HEK293 (cell line): ENCODE results near the gene ARMC12.

Experiments used
- CTCF ChIA-PET: fragments of 350-600 bp; formaldehyde crosslinking; extraction: SDS; loops from one replicate; lab custom pipeline; 2021; ENCODE audit warnings: antibody characterized with exemption; lab: Yijun Ruan, JAX
- POLR2A ChIA-PET: fragments of 300-600 bp; formaldehyde crosslinking; extraction: SDS; loops from one replicate; lab custom pipeline; 2020; ENCODE audit warnings: antibody characterized with exemption, inconsistent platforms; lab: Yijun Ruan, JAX
- H3K27ac ChIP-seq: fragments of 200-500 bp; sonication (Bioruptor generic); 2 replicates; pipeline ENCODE4 v1.5.1; 2014; ENCODE audit warnings: low read depth, low read length, control low read depth, inconsistent platforms; ENCODE audit errors: extremely low read depth
- H3K36me3 ChIP-seq, 2 experiments: fragments of 200-500 bp in 1 of 2; sonication (Bioruptor generic) in 1 of 2; 1 replicate in 1 of 2; 2 replicates in 1 of 2; pipeline ENCODE4 v1.5.1; 2014 to 2017; ENCODE audit warnings: inconsistent platforms in 2 of 2, low read length in 2 of 2; ENCODE audit not compliant: control insufficient read depth in 2 of 2, insufficient read depth in 1 of 2
- H3K4me1 ChIP-seq: fragments of 200-500 bp; sonication (Bioruptor generic); 2 replicates; pipeline ENCODE4 v1.5.1; 2014; ENCODE audit warnings: mild to moderate bottlenecking, low read length, inconsistent platforms; ENCODE audit not compliant: control insufficient read depth, insufficient read depth
- H3K4me3 ChIP-seq: 2 replicates; pipeline ENCODE4 v1.5.1; 2011; ENCODE audit warnings: low read depth, mild to moderate bottlenecking, control low read depth, low read length, moderate library complexity
- H3K9me3 ChIP-seq: fragments of 200-500 bp; sonication (Bioruptor generic); 2 replicates; pipeline ENCODE4 v1.5.1; 2014; ENCODE audit warnings: low read depth, low read length, inconsistent platforms; ENCODE audit not compliant: control insufficient read depth, insufficient read depth
- HIC1 ChIP-seq: fragments of 450-650 bp; formaldehyde crosslinking; IDR thresholded peaks from 2 replicates; pipeline ENCODE4 v1.5.1; 2016; ENCODE audit warnings: missing biosample characterization, missing genetic modification characterization
- KLF7 ChIP-seq: fragments of 450-650 bp; formaldehyde crosslinking; IDR thresholded peaks from 2 replicates; pipeline ENCODE4 v1.5.1; 2016; ENCODE audit warnings: missing biosample characterization, missing genetic modification characterization, borderline replicate concordance
- PRDM10 ChIP-seq: fragments of 450-650 bp; formaldehyde crosslinking; IDR thresholded peaks from 2 replicates; pipeline ENCODE4 v1.5.1; 2016; ENCODE audit warnings: missing biosample characterization, missing genetic modification characterization
- PRDM4 ChIP-seq: fragments of 450-650 bp; formaldehyde crosslinking; IDR thresholded peaks from 2 replicates; pipeline ENCODE4 v1.5.1; 2017; ENCODE audit warnings: missing biosample characterization, missing genetic modification characterization
- ZBTB10 ChIP-seq: fragments of 450-650 bp; formaldehyde crosslinking; IDR thresholded peaks from 2 replicates; pipeline ENCODE4 v1.5.1; 2016; ENCODE audit warnings: missing biosample characterization, missing genetic modification characterization
- ZBTB49 ChIP-seq: fragments of 450-650 bp; formaldehyde crosslinking; IDR thresholded peaks from 2 replicates; pipeline ENCODE4 v1.5.1; 2016; ENCODE audit warnings: missing biosample characterization, missing genetic modification characterization, low read depth
- ZNF133 ChIP-seq: fragments of 450-650 bp; formaldehyde crosslinking; IDR thresholded peaks from 2 replicates; pipeline ENCODE4 v1.5.1; 2016; ENCODE audit warnings: missing biosample characterization, missing genetic modification characterization
- ZNF214 ChIP-seq: fragments of 450-650 bp; formaldehyde crosslinking; IDR thresholded peaks from 2 replicates; pipeline ENCODE4 v1.5.1; 2017; ENCODE audit warnings: missing biosample characterization, mild to moderate bottlenecking, missing genetic modification characterization, borderline replicate concordance
- ZNF24 ChIP-seq: fragments of 450-650 bp; formaldehyde crosslinking; IDR thresholded peaks from 2 replicates; pipeline ENCODE4 v1.5.1; 2016; ENCODE audit warnings: missing biosample characterization, missing genetic modification characterization
- ZNF302 ChIP-seq: fragments of 450-650 bp; formaldehyde crosslinking; IDR thresholded peaks from 2 replicates; pipeline ENCODE4 v1.5.1; 2016; ENCODE audit warnings: missing biosample characterization, missing genetic modification characterization, low read depth
- ZNF335 ChIP-seq: fragments of 450-650 bp; formaldehyde crosslinking; conservative IDR thresholded peaks from 2 replicates; pipeline ENCODE4 v1.5.1; 2016; ENCODE audit warnings: missing biosample characterization, missing genetic modification characterization
- ZNF394 ChIP-seq: fragments of 450-650 bp; formaldehyde crosslinking; IDR thresholded peaks from 2 replicates; pipeline ENCODE4 v1.5.1; 2016; ENCODE audit warnings: missing biosample characterization, missing genetic modification characterization, mild to moderate bottlenecking, moderate library complexity, borderline replicate concordance
- ZNF416 ChIP-seq: fragments of 450-650 bp; formaldehyde crosslinking; IDR thresholded peaks from 2 replicates; pipeline ENCODE4 v1.5.1; 2016; ENCODE audit warnings: missing biosample characterization, missing genetic modification characterization
- ZNF529 ChIP-seq: fragments of 450-650 bp; formaldehyde crosslinking; IDR thresholded peaks from 2 replicates; pipeline ENCODE4 v1.5.1; 2017; ENCODE audit warnings: missing genetic modification characterization, missing biosample characterization; ENCODE audit not compliant: insufficient replicate concordance
- ZNF585B ChIP-seq: fragments of 450-650 bp; formaldehyde crosslinking; IDR thresholded peaks from 2 replicates; pipeline ENCODE4 v1.5.1; 2016; ENCODE audit warnings: missing biosample characterization, missing genetic modification characterization
- ZNF670 ChIP-seq: fragments of 450-650 bp; formaldehyde crosslinking; IDR thresholded peaks from 2 replicates; pipeline ENCODE4 v1.5.1; 2016; ENCODE audit warnings: missing biosample characterization, missing genetic modification characterization, low read depth
- ZNF768 ChIP-seq: fragments of 450-650 bp; formaldehyde crosslinking; IDR thresholded peaks from 2 replicates; pipeline ENCODE4 v1.5.1; 2018; ENCODE audit warnings: missing biosample characterization, mild to moderate bottlenecking, missing genetic modification characterization
- ZNF776 ChIP-seq: fragments of 450-650 bp; formaldehyde crosslinking; IDR thresholded peaks from 2 replicates; pipeline ENCODE4 v1.5.0; 2017; ENCODE audit warnings: missing biosample characterization, missing genetic modification characterization, borderline replicate concordance
- ZSCAN16 ChIP-seq: fragments of 450-650 bp; formaldehyde crosslinking; IDR thresholded peaks from 2 replicates; pipeline ENCODE4 v1.5.1; 2016; ENCODE audit warnings: missing biosample characterization, missing genetic modification characterization
- ZSCAN30 ChIP-seq: fragments of 450-650 bp; IDR thresholded peaks from 2 replicates; pipeline ENCODE4 v1.5.1; 2018; ENCODE audit warnings: missing biosample characterization, mild to moderate bottlenecking, missing genetic modification characterization, moderate library complexity

Gene ARMC12

GRCh38 chr6:35727231-35727934 lies 9.4 kb upstream of the ARMC12 start:
- POLR2A ChIA-PET, result interaction anchor here (0.6 to 2.8 kb wide), 14 partner anchors 9 to 256 kb away, joined by 3 to 14 read pairs (median 4); partner anchors contain the start of genes FKBP5 and TEAD3
- Histone ChIP-seq H3K27ac (peak overlapping the region; percentile 91), H3K4me1 (peaks cover 20% of the 10 kb centered on the region), H3K4me3 (peak overlapping the region; percentile 47), H3K36me3 (no peaks in the 10 kb centered on the region), H3K9me3 (no peaks in the 10 kb centered on the region)
- CTCF ChIA-PET, result interaction anchor here (0.7 to 3.5 kb wide), 9 partner anchors 9 to 205 kb away, joined by 3 to 22 read pairs (median 4); partner anchors contain the start of gene ARMC12
- peak; percentile 58 for TF ChIP-seq HIC1
- TF ChIP-seq ZNF776 (tag by site-specific recombination), result no peak
- TF ChIP-seq ZNF585B (tag by site-specific recombination), result no peak
- no peak for TF ChIP-seq ZNF670 (tag by site-specific recombination)
- TF ChIP-seq ZNF529, result no peak
- TF ChIP-seq ZSCAN30 (tag by site-specific recombination), result no peak
- peak; percentile 49; the same call in 1 of the 2 replicates for TF ChIP-seq ZNF24 (tag by site-specific recombination)
- TF ChIP-seq ZNF335 (tag by site-specific recombination), result peak; percentile 41
- no peak for TF ChIP-seq ZNF133 (tag by site-specific recombination)
- TF ChIP-seq ZBTB49 (tag by site-specific recombination), result no peak
- TF ChIP-seq PRDM4 (tag by site-specific recombination), result peak; percentile 42; the same call in 1 of the 2 replicates
- no peak for TF ChIP-seq KLF7
- 0 out of 2 replicates have a peak, but pooled peaks have one; percentile 35 for TF ChIP-seq ZSCAN16 (tag by site-specific recombination)
- peak; percentile 86 for TF ChIP-seq ZNF394 (tag by site-specific recombination)
- no peak for TF ChIP-seq ZNF416 (tag by site-specific recombination)
- TF ChIP-seq PRDM10 (tag by site-specific recombination), result peak; percentile 99
- no peak for TF ChIP-seq ZNF768 (tag by site-specific recombination)
- TF ChIP-seq ZNF214 (tag by site-specific recombination), result no peak
- TF ChIP-seq ZBTB10, result peak; percentile 49; the same call in 1 of the 2 replicates
- TF ChIP-seq ZNF302 (tag by site-specific recombination), result no peak
